ENCODE measurements around the gene RAB3B. TPM values are rescaled to one million over a fixed set of nuclear protein-coding genes. Genes with fewer than 3 reads are reported as not detected.

Gene RAB3B
- total RNA-seq, 1 experiment from 2014 or later: 0.31 TPM

- CTCF ChIA-PET: interaction anchor here (1.2 kb wide), 1 partner anchor 18 kb away, joined by 3 read pairs; no protein-coding TSS in a partner anchor
- no peak within 1 kb of the TSS for H3K27ac Mint-ChIP-seq (ENCODE audit: unreplicated experiment)
- intact Hi-C loops (cut with micrococcal nuclease; ENCODE audit: unreplicated experiment): no loop called here
- H3K4me1 Mint-ChIP-seq (ENCODE audit: low read depth, unreplicated experiment): peaks cover 22% of the 10 kb centered on the region
- TF ChIP-seq CTCF (IDR thresholded peaks at IDR 0.05; ENCODE audit: unreplicated experiment): no peak
- DNase-seq: peak; percentile 99
- H3K9me3 Mint-ChIP-seq (ENCODE audit: low read depth, unreplicated experiment): no peaks in the 10 kb centered on the region
- no peaks in the 10 kb centered on the region for H3K36me3 Mint-ChIP-seq (ENCODE audit: insufficient read depth, unreplicated experiment)
- BruUV-seq (replicated peaks): no TSS peak
- H3K4me3 Mint-ChIP-seq (ENCODE audit: low read depth, unreplicated experiment): no peak within 1 kb of the TSS
- peaks cover 17% of the 10 kb centered on the region for H3K27me3 Mint-ChIP-seq (ENCODE audit: unreplicated experiment)
Observed at GRCh38 chr1:51878616-51879336, 111.7 kb downstream of the RAB3B start, which contains the start of gene NRDC. NRDC (minus strand) TSS chr1:51878727; CDS start chr1:51878615, 112 bp downstream.

- no peak for DNase-seq
- Mint-ChIP-seq H3K4me1 (ENCODE audit: low read depth, unreplicated experiment) (peaks cover 22% of the 10 kb centered on the region), H3K27me3 (ENCODE audit: unreplicated experiment) (peaks cover 12% of the 10 kb centered on the region), H3K27ac (ENCODE audit: unreplicated experiment) (no peak overlapping the region), H3K36me3 (ENCODE audit: insufficient read depth, unreplicated experiment) (no peaks in the 10 kb centered on the region), H3K9me3 (ENCODE audit: low read depth, unreplicated experiment) (no peaks in the 10 kb centered on the region), H3K4me3 (ENCODE audit: low read depth, unreplicated experiment) (no peak overlapping the region)
- BruUV-seq (replicated peaks): no TSS peak
- intact Hi-C loops (cut with micrococcal nuclease; ENCODE audit: unreplicated experiment): no loop called here
- TF ChIP-seq CTCF (IDR thresholded peaks at IDR 0.05; ENCODE audit: unreplicated experiment): no peak
- CTCF ChIA-PET: no interaction called here
Observed at GRCh38 chr1:51878308-51878615, 112.2 kb downstream of the RAB3B start.

GRCh38 chr1:51877434-51878307, 112.8 kb downstream of the RAB3B start:
- Mint-ChIP-seq H3K27me3 (ENCODE audit: unreplicated experiment) (peaks cover 6% of the 10 kb centered on the region), H3K4me1 (ENCODE audit: low read depth, unreplicated experiment) (peaks cover 22% of the 10 kb centered on the region), H3K36me3 (ENCODE audit: insufficient read depth, unreplicated experiment) (no peaks in the 10 kb centered on the region), H3K9me3 (ENCODE audit: low read depth, unreplicated experiment) (no peaks in the 10 kb centered on the region), H3K27ac (ENCODE audit: unreplicated experiment) (no peak overlapping the region), H3K4me3 (ENCODE audit: low read depth, unreplicated experiment) (no peak overlapping the region)
- no TSS peak for BruUV-seq (replicated peaks)
- intact Hi-C loops (cut with micrococcal nuclease; ENCODE audit: unreplicated experiment): no loop called here
- CTCF ChIA-PET: no interaction called here
- TF ChIP-seq CTCF (IDR thresholded peaks at IDR 0.05; ENCODE audit: unreplicated experiment): no peak
- no peak for DNase-seq

GRCh38 chr1:51875836-51876235, 114.7 kb downstream of the RAB3B start:
- no peaks in the 10 kb centered on the region for H3K27me3 Mint-ChIP-seq (ENCODE audit: unreplicated experiment)
- peaks cover 31% of the 10 kb centered on the region for H3K4me1 Mint-ChIP-seq (ENCODE audit: low read depth, unreplicated experiment)
- H3K36me3 Mint-ChIP-seq (ENCODE audit: insufficient read depth, unreplicated experiment): no peaks in the 10 kb centered on the region
- no peaks in the 10 kb centered on the region for H3K9me3 Mint-ChIP-seq (ENCODE audit: low read depth, unreplicated experiment)
- DNase-seq: no peak
- BruUV-seq (replicated peaks): no TSS peak
- CTCF ChIA-PET: interaction anchor here (0.6 kb wide), 1 partner anchor 15 kb away, joined by 4 read pairs; no protein-coding TSS in a partner anchor
- no peak overlapping the region for H3K4me3 Mint-ChIP-seq (ENCODE audit: low read depth, unreplicated experiment)
- no peak overlapping the region for H3K27ac Mint-ChIP-seq (ENCODE audit: unreplicated experiment)
- TF ChIP-seq CTCF (IDR thresholded peaks at IDR 0.05; ENCODE audit: unreplicated experiment): no peak
- intact Hi-C loops (cut with micrococcal nuclease; ENCODE audit: unreplicated experiment): no loop called here

All from Calu3 (cell line).